Measurements from ENCODE around the gene KCTD16. TPM values are rescaled to one million over a fixed set of nuclear protein-coding genes. Genes with fewer than 3 reads are reported as not detected.

Gene KCTD16
- total RNA-seq, 1 experiment from 2014 or later: 0.08 TPM

DNA sequence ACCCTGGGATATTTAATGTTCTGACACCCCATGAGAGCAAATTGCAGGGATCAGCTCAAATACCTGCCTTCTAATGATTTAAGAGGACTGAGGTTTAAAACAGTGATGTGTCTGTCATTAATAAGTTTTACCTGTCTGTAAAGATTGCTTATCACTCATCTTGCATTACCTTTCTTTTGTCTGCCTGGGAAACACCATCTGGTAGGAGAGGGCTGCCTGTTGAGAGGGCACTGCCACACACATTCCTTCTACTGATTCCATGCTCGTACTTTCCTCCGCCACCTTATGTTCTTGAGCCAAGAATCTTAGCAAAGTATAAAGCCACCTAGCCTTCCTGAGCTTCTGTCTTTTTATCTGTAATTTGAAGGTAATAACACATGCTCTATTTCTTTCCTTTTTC, 118.6 kb downstream of the KCTD16 start:
- TF ChIP-seq CTCF (IDR thresholded peaks at IDR 0.05): no peak
- no peak for TF ChIP-seq POLR2AphosphoS5 (IDR thresholded peaks at IDR 0.05; ENCODE audit: low read depth, low read length)
- TF ChIP-seq TCF7L2 (IDR thresholded peaks at IDR 0.05; ENCODE audit: low read depth, low read length): no peak
- TF ChIP-seq SIN3A (IDR thresholded peaks at IDR 0.05; ENCODE audit: borderline replicate concordance, insufficient read depth, low read depth, low read length): no peak
- TF ChIP-seq, protein P1, sequence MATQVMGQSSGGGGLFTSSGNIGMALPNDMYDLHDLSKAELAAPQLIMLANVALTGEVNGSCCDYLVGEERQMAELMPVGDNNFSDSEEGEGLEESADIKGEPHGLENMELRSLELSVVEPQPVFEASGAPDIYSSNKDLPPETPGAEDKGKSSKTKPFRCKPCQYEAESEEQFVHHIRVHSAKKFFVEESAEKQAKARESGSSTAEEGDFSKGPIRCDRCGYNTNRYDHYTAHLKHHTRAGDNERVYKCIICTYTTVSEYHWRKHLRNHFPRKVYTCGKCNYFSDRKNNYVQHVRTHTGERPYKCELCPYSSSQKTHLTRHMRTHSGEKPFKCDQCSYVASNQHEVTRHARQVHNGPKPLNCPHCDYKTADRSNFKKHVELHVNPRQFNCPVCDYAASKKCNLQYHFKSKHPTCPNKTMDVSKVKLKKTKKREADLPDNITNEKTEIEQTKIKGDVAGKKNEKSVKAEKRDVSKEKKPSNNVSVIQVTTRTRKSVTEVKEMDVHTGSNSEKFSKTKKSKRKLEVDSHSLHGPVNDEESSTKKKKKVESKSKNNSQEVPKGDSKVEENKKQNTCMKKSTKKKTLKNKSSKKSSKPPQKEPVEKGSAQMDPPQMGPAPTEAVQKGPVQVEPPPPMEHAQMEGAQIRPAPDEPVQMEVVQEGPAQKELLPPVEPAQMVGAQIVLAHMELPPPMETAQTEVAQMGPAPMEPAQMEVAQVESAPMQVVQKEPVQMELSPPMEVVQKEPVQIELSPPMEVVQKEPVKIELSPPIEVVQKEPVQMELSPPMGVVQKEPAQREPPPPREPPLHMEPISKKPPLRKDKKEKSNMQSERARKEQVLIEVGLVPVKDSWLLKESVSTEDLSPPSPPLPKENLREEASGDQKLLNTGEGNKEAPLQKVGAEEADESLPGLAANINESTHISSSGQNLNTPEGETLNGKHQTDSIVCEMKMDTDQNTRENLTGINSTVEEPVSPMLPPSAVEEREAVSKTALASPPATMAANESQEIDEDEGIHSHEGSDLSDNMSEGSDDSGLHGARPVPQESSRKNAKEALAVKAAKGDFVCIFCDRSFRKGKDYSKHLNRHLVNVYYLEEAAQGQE (IDR thresholded peaks at IDR 0.05; ENCODE audit: insufficient read depth in 1 of 2, low read depth in 2 of 2, low read length in 1 of 2): no peak
- no TSS peak for BruUV-seq (replicated peaks)
- H3K4me3 ChIP-seq (ENCODE audit: low read depth in 2 of 2, low read length in 2 of 2): no peak overlapping the region
- no peaks in the 10 kb centered on the region for H3K36me3 ChIP-seq (ENCODE audit: control insufficient read depth, insufficient read depth, low read length)
- no peak for ATAC-seq
- in situ Hi-C loops (cut with HindIII; ENCODE audit: low pct_unique_long_range_greater_than_20kb, low sequenced_read_pairs): no loop called here
- H3K9me3 ChIP-seq (ENCODE audit: control insufficient read depth, insufficient read depth, low read depth, low read length): no peaks in the 10 kb centered on the region
- DNase-seq (ENCODE audit: low read depth, low spot score): no peak
- intact Hi-C loops (cut with micrococcal nuclease; ENCODE audit: unreplicated experiment): no loop called here
- H3K4me1 ChIP-seq (ENCODE audit: control insufficient read depth, insufficient read depth, low read length): no peaks in the 10 kb centered on the region
- ChIA-PET CTCF (no interaction called here), POLR2A (no interaction called here)
- no peak overlapping the region for H3K27ac ChIP-seq (ENCODE audit: low read length)
- no peaks in the 10 kb centered on the region for H3K27me3 ChIP-seq (ENCODE audit: control insufficient read depth, insufficient read depth, low read length)

DNA sequence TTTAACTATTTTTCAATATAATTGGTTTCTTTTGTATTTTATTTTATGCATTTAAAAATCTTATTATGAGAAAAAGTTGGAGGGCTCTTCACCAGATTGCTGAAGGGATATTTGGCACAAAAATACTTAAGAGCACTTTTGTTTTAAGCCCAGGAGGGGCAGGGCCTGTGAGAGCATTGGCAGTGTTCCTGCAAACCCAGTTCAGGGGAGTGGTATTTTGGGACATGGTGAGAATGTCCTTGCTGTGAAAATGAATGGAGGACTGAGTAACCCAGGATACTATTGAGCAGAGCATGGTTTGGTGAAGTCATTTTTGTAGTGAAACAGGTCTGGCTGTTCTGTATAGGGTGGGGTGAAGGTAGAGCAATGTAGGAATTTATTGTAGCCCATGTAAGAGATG, 121.4 kb downstream of the KCTD16 start:
- Histone ChIP-seq H3K27ac (ENCODE audit: low read length) (no peak overlapping the region), H3K4me1 (ENCODE audit: control insufficient read depth, insufficient read depth, low read length) (no peaks in the 10 kb centered on the region), H3K4me3 (ENCODE audit: low read depth in 2 of 2, low read length in 2 of 2) (no peak overlapping the region), H3K36me3 (ENCODE audit: control insufficient read depth, insufficient read depth, low read length) (no peaks in the 10 kb centered on the region), H3K27me3 (ENCODE audit: control insufficient read depth, insufficient read depth, low read length) (no peaks in the 10 kb centered on the region), H3K9me3 (ENCODE audit: control insufficient read depth, insufficient read depth, low read depth, low read length) (no peaks in the 10 kb centered on the region)
- in situ Hi-C loops (cut with HindIII; ENCODE audit: low pct_unique_long_range_greater_than_20kb, low sequenced_read_pairs): no loop called here
- ChIA-PET CTCF (no interaction called here), POLR2A (no interaction called here)
- no TSS peak for BruUV-seq (replicated peaks)
- DNase-seq (ENCODE audit: low read depth, low spot score) (no peak), ATAC-seq (no peak)
- intact Hi-C loops (cut with micrococcal nuclease; ENCODE audit: unreplicated experiment): no loop called here
- TF ChIP-seq, protein P1 (IDR thresholded peaks at IDR 0.05; ENCODE audit: insufficient read depth in 1 of 2, low read depth in 2 of 2, low read length in 1 of 2): no peak
- TF ChIP-seq TCF7L2 (IDR thresholded peaks at IDR 0.05; ENCODE audit: low read depth, low read length) (no peak), SIN3A (IDR thresholded peaks at IDR 0.05; ENCODE audit: borderline replicate concordance, insufficient read depth, low read depth, low read length) (no peak), POLR2AphosphoS5 (IDR thresholded peaks at IDR 0.05; ENCODE audit: low read depth, low read length) (no peak)

All from Panc1 (cell line).